ENCODE results near the gene LRRC4C.
"Not testable (repeated sequence)": the region's sequence is repeated elsewhere in the genome, so short reads cannot be mapped to it uniquely, and the experiment has no call there.

LRRC4C gene

DNA sequence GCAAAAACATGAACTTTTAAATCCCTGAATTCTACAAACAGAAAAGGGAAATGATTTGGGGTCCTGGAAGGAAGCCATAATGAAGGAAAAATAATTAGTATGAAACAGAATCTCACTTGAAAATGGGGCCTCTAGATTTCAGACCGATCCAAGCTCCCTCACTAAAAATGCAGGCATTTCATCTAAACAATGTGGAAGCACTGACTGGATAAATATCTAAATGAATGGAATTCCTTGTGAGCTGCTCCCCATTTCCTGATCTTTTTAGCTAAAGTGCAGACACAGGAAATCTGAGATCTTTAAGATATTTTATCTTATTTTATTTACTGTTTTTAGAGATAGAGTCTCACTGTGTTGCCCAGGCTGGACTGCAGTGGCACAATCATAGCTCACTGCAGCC, 1255.8 kb downstream of the LRRC4C start:
- DNase-seq, result no peak

DNA sequence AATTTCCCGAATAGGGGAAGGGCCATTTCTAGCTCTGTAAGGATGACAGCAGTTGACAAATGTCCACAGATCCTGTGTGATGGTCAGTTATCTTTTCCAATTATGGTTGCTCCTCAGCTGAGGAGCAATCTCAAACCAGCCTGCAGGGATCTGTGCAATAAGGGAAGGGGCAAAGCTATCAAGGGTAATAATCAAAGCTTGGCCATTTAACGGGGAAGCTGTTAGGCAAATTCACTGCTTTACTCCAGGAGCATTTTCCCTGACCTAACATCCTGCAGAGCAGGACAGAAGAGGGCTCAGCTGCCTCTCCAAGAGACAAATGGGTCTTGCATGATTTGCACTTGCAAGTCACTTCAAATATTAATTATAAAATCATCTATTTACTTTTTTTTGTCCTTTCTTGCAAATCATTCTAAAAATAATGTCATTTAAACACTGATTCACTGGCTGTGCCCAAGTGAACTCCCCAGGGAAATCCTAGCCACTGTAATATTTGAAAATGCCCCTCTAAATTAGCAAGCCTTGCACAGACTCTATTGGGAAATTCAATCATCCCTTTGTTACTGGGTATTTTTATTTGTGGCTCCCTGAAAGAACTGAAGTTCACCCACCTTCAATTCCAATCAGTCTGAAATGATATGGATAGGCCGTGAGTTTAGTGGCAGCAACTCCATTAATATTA, 1256.7 kb downstream of the LRRC4C start:
- no peak for DNase-seq

DNA sequence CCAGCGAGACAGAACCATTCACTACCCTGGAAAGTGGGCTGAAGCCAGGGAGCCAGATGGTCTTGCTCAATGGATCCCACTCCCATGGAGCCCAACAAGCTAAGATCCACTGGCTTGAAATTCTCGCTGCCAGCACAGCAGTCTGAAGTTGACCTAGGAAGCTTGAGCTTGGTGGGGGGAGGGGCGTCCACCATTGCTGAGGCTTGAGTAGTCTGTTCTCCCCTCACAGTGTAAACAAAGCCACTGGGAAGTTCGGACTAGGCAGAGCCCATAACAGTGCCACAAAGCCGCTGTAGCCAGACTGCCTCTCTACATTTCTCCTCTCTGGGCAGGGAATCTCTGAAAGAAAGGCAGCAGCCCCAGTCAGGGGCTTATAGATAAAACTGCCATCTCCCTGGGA, 1266.9 kb downstream of the LRRC4C start:
- DNase-seq, result not testable (repeated sequence)

DNA sequence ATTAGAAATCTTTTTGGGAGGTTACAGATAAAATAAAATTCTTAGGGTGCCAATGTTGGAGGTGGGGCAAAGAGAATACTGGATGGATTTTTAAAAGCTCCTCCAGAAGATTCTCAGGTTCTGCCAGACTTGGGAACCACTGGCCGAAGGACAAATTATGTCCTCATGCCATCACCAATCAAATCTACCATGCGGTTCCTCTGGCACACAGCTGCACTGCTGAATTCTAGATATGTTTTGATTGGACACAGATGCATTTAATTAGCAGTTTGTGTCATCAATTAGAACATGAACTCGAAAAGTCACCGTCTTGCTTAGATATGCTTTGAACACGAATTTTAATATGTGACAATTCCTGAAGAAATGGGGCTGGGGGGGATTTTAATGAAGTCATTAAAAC, 1269.2 kb downstream of the LRRC4C start:
- no peak for DNase-seq

DNA sequence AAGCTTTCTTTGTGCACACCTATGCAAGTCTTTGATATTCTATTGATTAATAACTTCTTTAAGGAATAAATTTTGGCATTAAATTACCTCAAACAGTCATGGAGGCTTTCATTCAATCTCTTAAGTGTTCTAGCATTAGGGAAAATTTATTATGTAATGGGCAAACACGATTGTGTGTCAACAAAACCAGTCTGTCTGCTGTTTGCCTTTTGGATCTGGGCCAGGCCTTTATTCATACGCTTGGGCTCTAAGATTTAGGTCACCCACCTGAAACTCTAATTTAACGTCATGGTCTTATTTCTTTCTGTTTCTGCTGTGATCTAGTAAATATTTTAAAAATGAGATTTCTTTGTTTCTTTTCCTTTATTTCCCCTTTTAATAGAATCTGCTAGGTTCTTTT, 1270.6 kb downstream of the LRRC4C start:
- no peak for DNase-seq

DNA sequence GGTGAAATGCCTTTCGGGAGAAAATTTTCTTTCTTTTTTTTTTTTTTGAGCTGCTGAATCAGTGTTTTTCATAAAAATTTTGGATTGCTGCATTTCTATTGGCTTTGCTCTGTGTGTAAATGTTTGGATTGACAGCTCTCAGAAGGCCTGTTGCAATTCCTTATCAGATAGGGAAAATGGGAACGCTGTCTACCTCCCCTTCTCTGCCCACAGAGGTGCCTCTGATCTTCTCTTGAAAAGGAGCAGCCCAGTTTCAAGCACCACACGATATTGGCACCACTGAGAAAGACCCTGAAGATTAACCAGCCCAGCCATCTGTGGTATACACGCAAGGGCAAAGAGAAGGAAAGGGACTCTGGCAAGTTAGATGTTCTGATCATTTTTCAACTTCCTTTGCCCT, 1272.2 kb downstream of the LRRC4C start:
- no peak for DNase-seq

DNA sequence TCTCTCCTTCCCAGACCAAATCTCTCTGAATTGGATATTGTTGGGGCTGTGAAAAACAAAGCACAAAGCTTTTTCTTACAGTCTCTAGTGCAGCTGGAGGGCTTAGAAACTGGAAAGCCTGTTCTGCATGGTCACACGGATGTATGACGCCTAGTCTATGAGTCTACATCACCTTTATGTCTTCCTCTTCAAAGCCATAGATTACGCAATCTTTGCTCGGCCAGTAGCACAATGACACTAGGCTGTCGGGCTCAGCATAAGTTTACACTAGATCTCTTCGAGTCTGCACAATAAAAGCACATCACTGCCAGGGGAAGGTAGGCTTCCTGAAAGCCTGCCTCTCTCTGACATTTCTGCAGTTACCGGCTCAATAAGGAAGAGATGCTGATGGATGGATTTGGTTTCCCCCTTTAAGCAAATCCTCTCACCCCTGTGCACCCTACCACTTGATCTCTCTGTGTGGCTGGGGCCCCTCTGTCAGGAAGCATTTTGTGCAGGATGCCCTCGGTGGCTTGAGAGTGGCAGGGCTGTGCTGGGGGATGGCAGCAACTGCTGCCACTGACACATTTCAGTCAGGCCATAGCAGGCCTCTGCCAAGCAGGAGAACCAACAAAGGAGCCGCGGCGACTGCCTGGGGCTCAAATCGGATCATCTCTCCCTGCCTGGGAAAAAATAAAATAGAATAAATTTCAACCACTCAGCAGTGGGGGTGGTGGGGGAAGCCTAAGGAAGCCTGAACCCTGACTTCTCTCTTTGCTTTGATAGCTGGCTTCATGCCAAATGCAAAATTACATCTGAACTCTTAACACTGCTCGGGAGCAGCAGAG, 1272.8 kb downstream of the LRRC4C start:
- DNase-seq, result no peak

DNA sequence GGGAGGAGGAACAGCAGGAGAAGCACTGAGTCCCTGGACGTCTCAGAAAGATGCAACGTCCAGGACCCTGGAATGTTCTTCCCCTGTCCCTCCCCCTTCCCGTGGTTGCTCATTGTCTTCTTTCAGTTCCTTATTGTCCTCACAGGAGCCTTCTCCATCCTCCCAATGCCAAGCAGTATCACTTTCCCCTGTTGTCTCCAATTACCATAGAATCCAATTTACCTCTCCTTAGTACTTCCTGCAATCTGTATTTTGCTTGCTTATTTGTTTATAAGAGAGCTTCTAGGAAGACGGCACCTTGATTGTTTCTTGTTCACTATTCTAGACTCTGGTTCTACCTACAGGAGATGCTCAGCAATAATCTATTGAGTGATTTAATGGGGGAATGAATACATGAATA, 1273.7 kb downstream of the LRRC4C start:
- no peak for DNase-seq

DNA sequence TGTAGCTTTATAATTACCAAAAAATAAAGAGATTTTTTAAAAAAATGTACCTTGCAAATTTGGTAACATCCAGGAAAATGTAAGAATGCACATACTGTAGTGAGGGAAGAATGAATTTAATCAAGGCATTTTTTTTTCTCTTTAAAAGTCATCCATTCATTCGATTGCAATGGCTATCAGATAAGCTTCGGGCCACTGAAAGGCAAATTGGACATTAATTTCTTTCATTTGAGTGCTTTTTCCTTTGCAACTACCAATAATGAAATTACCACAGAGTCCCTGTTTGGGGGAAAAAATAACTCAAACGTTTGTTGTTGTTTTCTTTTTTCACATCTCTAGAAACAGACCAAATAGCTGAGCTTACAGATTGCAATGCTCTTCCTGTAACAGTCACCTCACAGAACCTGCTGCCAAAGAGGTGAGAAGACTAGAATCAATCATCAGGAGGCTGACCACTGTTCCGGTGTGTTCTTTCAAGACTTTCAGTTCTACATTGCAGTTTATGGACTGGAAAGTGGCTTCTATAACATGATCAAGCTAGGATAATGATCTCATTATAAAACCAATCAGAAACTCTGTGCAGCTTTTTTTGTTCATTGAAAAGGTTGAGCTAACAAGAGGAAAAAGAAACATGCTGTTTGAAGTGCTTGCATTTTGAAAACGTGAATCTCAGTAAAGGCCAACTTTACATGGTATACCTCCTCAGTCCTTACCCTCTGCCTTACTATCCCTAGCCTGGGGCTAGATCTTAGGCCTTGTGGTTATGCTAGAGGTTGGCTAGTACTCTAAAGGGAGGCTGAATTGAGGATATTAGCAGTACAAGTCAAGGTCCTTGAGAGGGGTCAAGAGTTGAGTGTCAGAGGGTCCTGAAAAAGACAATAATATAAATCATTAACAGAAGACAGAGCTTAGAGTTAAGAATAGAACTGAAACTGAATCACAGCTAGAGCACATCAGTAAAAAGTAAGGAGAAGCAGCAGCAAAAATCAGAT, 1276.1 kb downstream of the LRRC4C start:
- no peak for DNase-seq

DNA sequence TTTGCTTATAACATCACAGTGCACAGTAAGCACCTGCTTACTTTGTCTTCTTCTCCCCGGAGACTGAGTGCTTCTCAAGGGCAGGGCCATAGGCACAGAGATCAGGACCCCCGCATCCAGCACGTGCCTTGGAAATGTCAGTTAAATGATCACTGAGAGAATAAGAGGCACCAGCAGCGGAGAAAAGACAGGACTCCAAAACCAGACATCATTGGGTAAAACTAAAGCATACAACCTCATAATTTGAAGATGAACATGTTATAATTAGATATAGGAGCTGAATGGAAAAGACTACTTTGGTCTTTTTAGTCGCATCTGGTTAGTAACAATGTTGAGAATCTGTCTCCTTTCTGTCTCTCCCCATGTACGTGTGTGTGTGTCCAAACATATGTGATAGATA, 1279.9 kb downstream of the LRRC4C start:
- no peak for DNase-seq

DNA sequence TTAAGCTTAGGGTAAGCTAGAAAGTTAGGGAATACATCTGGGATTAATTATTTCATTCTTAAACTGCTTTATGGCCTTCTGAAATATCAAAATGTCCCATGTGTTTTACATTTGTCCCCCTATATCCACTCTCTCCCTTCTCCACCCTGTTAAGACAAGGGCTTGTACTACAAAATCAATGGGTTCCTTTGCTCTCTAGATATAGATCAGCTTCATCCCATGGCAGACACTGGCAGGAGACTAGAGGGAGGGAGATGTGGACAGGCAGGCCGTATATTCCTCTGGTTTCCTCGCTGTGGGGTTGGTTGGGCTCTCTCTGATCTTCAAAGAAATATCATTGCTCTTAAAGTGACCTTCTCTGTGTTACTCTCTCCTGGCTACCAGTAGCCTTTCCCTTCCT, 1281.0 kb downstream of the LRRC4C start:
- no peak for DNase-seq

DNA sequence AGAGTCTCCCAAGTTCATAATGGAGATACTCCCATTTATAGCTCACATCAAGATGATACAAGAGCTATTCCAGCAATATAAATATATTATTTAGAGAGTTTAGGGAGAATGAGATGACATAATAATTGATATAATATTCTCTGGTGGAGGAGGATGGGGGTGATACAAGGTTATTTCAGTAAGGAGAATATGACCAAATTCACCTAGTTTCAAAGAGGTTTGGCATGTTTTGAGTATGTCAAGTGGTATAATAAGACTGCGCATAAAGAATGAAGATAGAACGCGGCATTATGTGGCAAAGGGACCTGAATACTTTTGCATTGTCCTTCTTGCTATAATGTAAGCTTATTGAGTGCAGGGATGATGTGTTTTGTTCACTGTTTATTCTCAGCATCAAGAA, 1283.5 kb downstream of the LRRC4C start:
- no peak for DNase-seq

DNA sequence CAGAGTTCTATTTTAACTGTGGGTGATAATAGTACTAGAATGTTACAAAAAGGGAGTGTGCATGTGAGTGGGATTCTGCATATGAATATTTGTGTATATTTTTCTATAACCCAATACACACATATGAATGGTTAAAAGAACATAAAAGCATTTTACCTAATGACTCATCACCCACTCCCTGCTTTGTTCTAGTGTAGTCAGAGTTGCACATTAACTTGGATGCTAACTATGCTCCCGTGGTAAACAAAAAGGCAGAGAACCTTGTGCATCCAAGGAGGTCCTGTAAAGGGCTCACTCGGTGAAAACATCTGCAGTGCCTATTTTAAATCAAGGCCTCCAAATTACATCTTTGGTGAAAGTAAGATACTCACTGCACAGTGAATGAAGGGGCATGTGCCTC, 1289.4 kb downstream of the LRRC4C start:
- no peak for DNase-seq

DNA sequence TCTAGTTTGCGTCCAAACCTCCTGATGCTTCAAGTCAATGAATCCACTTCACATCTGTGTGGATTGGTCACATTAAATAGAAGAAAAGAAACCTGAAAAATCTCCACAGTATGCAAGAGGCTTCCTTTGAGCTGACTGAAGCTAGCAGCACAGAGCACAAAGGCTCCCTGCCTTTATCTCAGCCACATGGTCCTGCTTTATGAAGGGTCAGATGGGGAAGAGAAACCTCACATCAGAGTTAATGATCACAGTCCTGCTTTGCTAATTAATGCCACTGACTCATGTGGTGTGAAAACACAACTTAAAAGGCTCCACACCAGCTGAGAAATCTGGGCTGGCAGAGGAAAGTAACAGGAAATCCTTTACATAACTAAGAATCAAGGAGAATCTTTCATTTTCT, 1291.0 kb downstream of the LRRC4C start:
- DNase-seq, result no peak

DNA sequence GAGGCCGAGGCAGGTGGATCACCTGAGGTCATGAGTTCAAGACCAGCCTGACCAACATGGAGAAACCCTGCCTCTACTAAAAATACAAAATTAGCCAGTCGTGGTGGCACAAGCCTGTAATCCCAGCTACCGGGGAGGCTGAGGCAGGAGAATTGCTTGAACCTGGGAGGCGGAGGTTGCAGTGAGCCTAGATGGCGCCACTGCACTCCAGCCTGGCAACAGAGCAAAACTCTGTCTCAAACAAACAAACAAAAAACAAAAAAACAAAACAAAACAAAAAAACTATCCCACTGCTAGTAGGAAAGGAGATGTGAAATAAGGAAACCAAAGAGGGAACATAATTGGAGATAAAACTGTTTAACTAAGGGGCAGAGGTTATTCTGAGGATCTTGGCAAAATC, 1291.6 kb downstream of the LRRC4C start:
- not testable (repeated sequence) for DNase-seq

DNA sequence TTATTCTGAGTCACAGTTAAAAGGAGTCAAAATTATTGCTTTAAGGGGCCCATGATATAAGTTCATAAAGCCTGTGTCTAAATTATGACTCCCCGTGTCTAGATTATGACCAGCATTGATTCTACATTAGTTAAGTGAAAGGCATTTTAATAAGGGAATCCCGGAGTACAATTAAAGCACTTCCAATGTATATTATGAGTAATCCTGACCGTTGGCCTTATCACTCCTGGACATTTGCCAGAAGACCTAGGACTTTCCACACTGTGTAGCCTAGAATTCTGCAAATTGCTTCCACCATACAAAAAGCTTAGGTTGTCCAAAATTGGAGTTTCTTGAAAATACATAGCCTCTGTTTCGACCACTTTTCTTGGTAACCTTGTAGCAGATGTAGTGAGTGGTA, 1292.6 kb downstream of the LRRC4C start:
- no peak for DNase-seq

DNA sequence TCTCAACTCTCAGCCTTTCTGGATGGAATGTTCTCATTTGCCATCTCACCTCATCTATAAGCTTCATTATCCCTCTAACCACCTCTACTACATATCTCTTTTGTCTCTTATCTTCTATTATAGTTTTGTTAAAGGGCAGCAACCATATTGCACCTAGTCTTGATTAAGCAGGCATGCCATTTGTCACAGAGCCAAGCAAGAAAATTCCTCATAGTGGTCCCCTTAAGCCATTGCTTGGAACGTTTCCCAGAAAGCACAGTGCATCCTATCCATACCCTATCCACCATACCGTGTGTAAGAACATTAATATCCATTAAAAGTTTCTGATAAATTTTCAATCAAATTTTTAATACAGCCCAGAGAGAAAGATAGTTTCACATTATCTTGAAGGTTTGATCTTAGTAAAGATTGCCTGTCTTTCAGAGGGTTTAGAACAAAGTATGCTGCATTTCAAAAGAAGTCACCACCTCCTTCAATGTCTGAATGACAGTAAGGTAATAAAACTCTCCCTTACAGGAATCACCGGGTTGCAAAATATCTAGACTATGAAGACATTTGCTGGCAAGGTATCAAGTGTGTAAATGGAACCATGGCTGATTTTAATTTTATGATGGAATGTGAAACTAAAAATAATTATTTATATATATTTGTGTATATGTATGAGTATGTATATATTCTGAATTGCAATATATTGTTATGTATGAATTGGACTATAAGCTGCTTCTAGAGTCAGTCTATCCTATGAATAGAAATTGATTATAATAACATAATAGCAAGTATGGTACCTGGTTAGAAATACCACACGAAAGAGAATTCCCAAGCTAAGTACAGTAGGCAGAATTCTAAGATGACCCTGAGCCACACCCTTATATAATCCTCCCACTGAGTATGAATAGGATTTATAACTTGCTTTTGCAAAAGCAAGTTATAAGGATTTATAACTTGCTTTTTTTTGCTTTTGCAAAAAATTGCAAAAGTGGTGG, 1296.3 kb downstream of the LRRC4C start:
- DNase-seq, result no peak

DNA sequence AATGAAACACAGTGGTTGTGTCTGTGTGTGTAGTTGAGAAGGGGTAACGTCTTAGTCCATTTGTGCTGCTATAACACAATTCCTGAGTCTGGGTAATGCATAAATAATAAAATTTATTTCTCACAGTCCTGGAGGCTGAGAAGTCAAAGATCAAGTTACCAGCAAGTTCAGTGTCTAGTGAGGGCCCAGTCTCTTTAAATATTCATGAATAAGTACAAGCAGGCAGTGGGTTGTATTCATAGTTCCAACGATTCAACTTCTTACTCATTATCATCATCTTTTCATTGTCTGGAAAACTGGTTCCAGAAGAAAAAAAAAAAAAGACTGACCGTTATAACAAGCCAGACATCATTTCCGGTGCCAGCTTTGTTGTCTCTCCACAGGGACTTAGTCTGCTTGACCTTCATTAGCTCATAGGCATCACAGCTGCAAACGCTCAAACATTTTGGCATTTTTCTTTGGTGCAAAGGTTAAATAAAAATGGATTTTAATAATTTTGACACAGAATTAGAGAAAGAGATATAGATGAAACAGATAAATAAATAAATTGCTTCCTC, 1297.5 kb downstream of the LRRC4C start:
- no peak for DNase-seq

DNA sequence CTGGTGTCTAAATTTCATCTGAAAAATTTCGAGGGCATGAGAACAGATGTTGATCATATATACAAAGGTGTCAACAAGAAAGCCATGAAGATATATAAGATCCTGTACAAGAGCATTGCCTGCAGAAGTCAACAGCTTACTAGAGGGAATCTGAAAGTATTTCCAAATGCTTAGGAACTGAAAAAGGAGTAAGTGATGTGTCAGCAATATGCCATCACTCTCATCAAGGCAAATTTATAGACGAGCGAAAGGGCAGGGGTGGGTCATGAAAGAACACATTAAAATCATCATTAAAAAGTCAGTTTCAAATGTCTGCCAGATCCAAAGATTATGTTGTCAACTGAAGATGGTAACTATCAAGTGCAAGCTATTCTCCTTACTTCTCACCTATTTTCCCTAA, 1299.0 kb downstream of the LRRC4C start:
- DNase-seq, result no peak

DNA sequence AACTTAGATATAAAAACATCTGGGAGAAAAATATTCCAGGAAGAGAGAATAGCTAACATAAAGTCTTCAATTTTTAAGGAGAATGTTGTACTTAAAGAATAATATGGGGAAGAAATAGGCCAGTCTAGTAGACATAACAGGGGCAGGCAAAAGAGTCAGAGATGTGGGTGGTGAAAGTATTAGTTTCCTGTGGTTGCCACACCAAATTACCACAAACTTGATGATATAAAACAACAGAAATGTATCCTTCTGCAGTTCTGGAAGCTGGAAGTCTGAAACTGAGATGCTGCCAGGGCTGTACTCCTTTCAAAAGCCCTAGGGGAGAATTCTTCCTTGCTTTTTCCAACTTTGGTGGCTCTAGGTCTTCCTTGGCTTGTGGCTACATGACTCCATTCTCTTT, 1309.7 kb downstream of the LRRC4C start:
- DNase-seq, result no peak

DNA sequence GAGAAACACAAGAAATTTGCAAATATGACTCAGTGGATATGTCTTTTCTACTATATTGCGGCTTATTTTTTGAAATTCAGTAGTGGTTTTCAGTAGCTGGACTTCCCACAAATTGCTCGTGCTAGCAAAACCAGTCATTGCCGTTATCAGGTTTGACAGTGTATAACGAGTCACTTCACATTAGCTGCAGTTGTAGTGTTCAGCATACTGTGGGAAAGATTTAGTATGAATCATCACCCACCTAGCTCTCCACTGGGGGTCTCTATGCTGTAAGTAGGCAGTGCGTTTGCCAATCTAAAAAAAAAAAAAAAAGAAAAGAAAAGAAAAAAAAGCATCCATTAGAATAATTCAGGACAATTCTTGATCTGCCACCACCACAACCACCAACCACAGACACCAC, 1318.9 kb downstream of the LRRC4C start:
- DNase-seq, result no peak

DNA sequence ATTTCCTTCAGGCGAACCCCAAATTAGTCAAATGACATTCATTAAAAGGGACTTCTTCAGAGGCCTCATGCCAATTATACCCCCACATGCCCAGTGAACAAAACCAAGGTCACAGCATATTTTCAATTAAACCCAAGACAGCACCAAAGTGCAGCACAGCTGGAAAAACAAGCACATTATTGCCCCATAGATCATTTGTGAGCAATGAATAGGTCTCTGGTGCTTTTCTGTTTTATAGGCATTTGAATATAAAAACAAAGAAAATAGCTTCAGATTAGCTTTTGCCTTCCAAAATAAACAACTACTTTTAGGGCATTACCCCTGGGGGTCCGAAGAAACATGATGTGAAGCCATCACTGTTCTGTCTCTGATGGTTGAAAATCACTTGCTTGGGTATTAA, 1319.9 kb downstream of the LRRC4C start:
- DNase-seq, result no peak

Measured in NCI-H524 (cell line).